Trophoblast cell (in vitro differentiated cells and primary cell): ENCODE measurements around the gene HDAC7.

Source experiments
- DNase-seq, 2 donors: peaks; one replicate each; pipeline ENCODE4 v3.0.0-alpha.2; 2016
- H2AFZ ChIP-seq: 2 replicates; pipeline ENCODE4 v1.6.1; 2013; ENCODE audit warnings: low read length, moderate library complexity, mild to moderate bottlenecking; ENCODE audit not compliant: insufficient read depth, poor library complexity
- H2AK5ac ChIP-seq: 2 replicates; pipeline ENCODE4 v1.6.1; 2013; ENCODE audit warnings: mild to moderate bottlenecking, low read length
- H2BK120ac ChIP-seq: 2 replicates; pipeline ENCODE4 v1.6.1; 2013; ENCODE audit warnings: low read length, mild to moderate bottlenecking, moderate library complexity; ENCODE audit not compliant: insufficient read depth, poor library complexity
- H2BK12ac ChIP-seq: 2 replicates; pipeline ENCODE4 v1.6.1; 2013; ENCODE audit warnings: mild to moderate bottlenecking, low read length, moderate library complexity
- H2BK5ac ChIP-seq: 2 replicates; pipeline ENCODE4 v1.6.1; 2013; ENCODE audit warnings: low read length, low read depth, moderate library complexity, mild to moderate bottlenecking; ENCODE audit not compliant: poor library complexity
- H3K14ac ChIP-seq: 2 replicates; pipeline ENCODE4 v1.6.1; 2013; ENCODE audit warnings: mild to moderate bottlenecking, low read length
- H3K18ac ChIP-seq: 2 replicates; pipeline ENCODE4 v1.6.1; 2013; ENCODE audit warnings: mild to moderate bottlenecking, low read length
- H3K23ac ChIP-seq: 2 replicates; pipeline ENCODE4 v1.6.1; 2013; ENCODE audit warnings: low read length
- H3K27ac ChIP-seq: 2 replicates; pipeline ENCODE4 v1.5.1; 2013; ENCODE audit warnings: low read depth, mild to moderate bottlenecking, inconsistent platforms, low read length, moderate library complexity
- H3K27me3 ChIP-seq: 2 replicates; pipeline ENCODE4 v1.6.1; 2013; ENCODE audit warnings: inconsistent platforms, mild to moderate bottlenecking, low read length, moderate library complexity; ENCODE audit not compliant: insufficient read depth
- H3K36me3 ChIP-seq, 2 experiments: 1 replicate in 1 of 2; 2 replicates in 1 of 2; pipeline ENCODE4 v1.6.1; 2013; ENCODE audit warnings: low read length in 2 of 2, mild to moderate bottlenecking in 2 of 2, moderate library complexity in 1 of 2; ENCODE audit not compliant: insufficient read depth in 2 of 2, control insufficient read depth in 1 of 2
- H3K4ac ChIP-seq: 2 replicates; pipeline ENCODE4 v1.6.1; 2013; ENCODE audit warnings: low read depth, mild to moderate bottlenecking, low read length, moderate library complexity
- H3K4me1 ChIP-seq, 2 experiments: 1 replicate in 1 of 2; 2 replicates in 1 of 2; pipeline ENCODE4 v1.6.1; 2013; ENCODE audit warnings: low read length in 2 of 2, mild to moderate bottlenecking in 2 of 2, moderate library complexity in 1 of 2; ENCODE audit not compliant: insufficient read depth in 2 of 2, control insufficient read depth in 1 of 2
- H3K4me2 ChIP-seq: 2 replicates; pipeline ENCODE4 v1.6.1; 2013; ENCODE audit warnings: inconsistent platforms, mild to moderate bottlenecking, low read length, moderate library complexity
- H3K4me3 ChIP-seq: 2 replicates; pipeline ENCODE4 v1.5.1; 2013; ENCODE audit warnings: mild to moderate bottlenecking, low read depth, low read length, inconsistent platforms
- H3K79me1 ChIP-seq: one replicate; pipeline ENCODE4 v1.6.1; 2013; ENCODE audit warnings: low read length
- H3K79me2 ChIP-seq: 2 replicates; pipeline ENCODE4 v1.6.1; 2013; ENCODE audit warnings: low read length, mild to moderate bottlenecking; ENCODE audit not compliant: control insufficient read depth, insufficient read depth, poor library complexity
- H3K9ac ChIP-seq: 2 replicates; pipeline ENCODE4 v1.6.1; 2013; ENCODE audit warnings: mild to moderate bottlenecking, low read length
- H3K9me3 ChIP-seq: 2 replicates; pipeline ENCODE4 v1.6.1; 2013; ENCODE audit warnings: low read depth, mild to moderate bottlenecking, control low read depth, inconsistent platforms, low read length; ENCODE audit not compliant: insufficient read depth
- H4K12ac ChIP-seq: 2 replicates; pipeline ENCODE4 v1.6.1; 2013; ENCODE audit warnings: low read depth, mild to moderate bottlenecking, low read length, moderate library complexity
- H4K8ac ChIP-seq: 2 replicates; pipeline ENCODE4 v1.6.1; 2013; ENCODE audit warnings: low read depth, mild to moderate bottlenecking, low read length, moderate library complexity
- H4K91ac ChIP-seq: one replicate; pipeline ENCODE4 v1.6.1; 2013; ENCODE audit warnings: low read depth, mild to moderate bottlenecking, low read length, moderate library complexity
- WGBS: extraction: QIAGEN DNeasy Blood & Tissue Kit; methylation state at CpG from one replicate; pipeline ENCODE4 v1.1.7; 2013; ENCODE audit warnings: missing lambda C conversion rate; ENCODE audit not compliant: insufficient read length, insufficient coverage; ENCODE audit errors: extremely low coverage; 5-methylcytosine and 5-hydroxymethylcytosine counted together

The HDAC7 gene

GRCh38 chr12:47793015-47793681 is 26.6 kb downstream of the HDAC7 start:
- Histone ChIP-seq H3K14ac (no peak overlapping the region), H3K79me1 (no peaks in the 10 kb centered on the region), H4K91ac (no peak overlapping the region), H2AK5ac (no peak overlapping the region), H3K27ac (no peak overlapping the region), H2BK120ac (no peak overlapping the region), H3K18ac (no peak overlapping the region), H3K23ac (no peak overlapping the region), H3K9ac (no peak overlapping the region), H2BK5ac (no peak overlapping the region), H4K8ac (no peak overlapping the region), H3K4me3 (no peak overlapping the region), H3K4ac (no peak overlapping the region), H3K4me2 (no peak overlapping the region), H3K36me3 (peaks cover 87 to 92% of the 10 kb centered on the region in 2 experiments), H3K4me1 (no peaks in the 10 kb centered on the region), H4K12ac (no peak overlapping the region), H3K27me3 (no peaks in the 10 kb centered on the region), H2BK12ac (no peak overlapping the region), H2AFZ (no peak overlapping the region), H3K79me2 (no peaks in the 10 kb centered on the region), H3K9me3 (peaks cover 4% of the 10 kb centered on the region)
- DNase-seq: no peak
- WGBS: no CpG with 5 or more reads among the region's 15 CpGs

GRCh38 chr12:47791874-47792273 is 27.8 kb downstream of the HDAC7 start:
- Histone ChIP-seq H3K79me1 (no peaks in the 10 kb centered on the region), H4K12ac (no peak overlapping the region), H2BK5ac (no peak overlapping the region), H3K36me3 (peaks cover 88 to 92% of the 10 kb centered on the region in 2 experiments), H3K9me3 (peaks cover 4% of the 10 kb centered on the region), H3K4ac (no peak overlapping the region), H4K91ac (no peak overlapping the region), H3K14ac (no peak overlapping the region), H2AK5ac (no peak overlapping the region), H2AFZ (no peak overlapping the region), H2BK12ac (no peak overlapping the region), H3K79me2 (no peaks in the 10 kb centered on the region), H3K18ac (no peak overlapping the region), H3K4me3 (no peak overlapping the region), H2BK120ac (no peak overlapping the region), H4K8ac (no peak overlapping the region), H3K23ac (no peak overlapping the region), H3K27me3 (no peaks in the 10 kb centered on the region), H3K4me2 (no peak overlapping the region), H3K4me1 (no peaks in the 10 kb centered on the region), H3K27ac (no peak overlapping the region), H3K9ac (no peak overlapping the region)
- no CpG with 5 or more reads among the region's 16 CpGs for WGBS
- DNase-seq: no peak

DNA sequence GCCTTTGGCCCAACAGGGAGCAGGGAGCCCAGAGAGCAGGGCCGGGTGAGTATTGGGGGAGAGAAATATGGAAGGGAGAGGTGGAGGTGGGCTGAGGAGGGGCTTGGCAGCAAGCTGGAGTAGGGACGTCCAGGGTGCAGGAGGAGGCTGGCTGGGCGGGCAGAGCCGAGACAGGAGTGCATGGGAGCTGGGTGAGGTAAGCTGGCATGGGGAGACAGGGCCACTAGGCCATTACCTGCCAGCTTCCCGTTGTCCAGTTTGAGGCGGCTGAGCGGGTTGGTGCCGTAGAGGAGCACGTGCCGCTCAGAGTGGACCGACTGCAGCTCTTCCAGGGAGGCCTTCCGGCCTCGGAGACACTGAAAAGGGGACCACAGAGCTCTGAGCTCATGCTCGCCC is 28.4 kb downstream of the HDAC7 start:
- Histone ChIP-seq H3K36me3 (peaks cover 88 to 93% of the 10 kb centered on the region in 2 experiments), H3K27ac (no peak overlapping the region)
- no peak for DNase-seq

GRCh38 chr12:47790676-47791350 is 28.9 kb downstream of the HDAC7 start:
- Histone ChIP-seq H3K27ac (no peak overlapping the region), H4K8ac (no peak overlapping the region)
- WGBS: no CpG with 5 or more reads among the region's 20 CpGs

More for the DNA sequence above, 28.4 kb downstream of the HDAC7 start:
- Histone ChIP-seq H3K9ac (no peak overlapping the region), H3K4ac (no peak overlapping the region), H2AFZ (no peak overlapping the region), H4K12ac (no peak overlapping the region), H2BK5ac (no peak overlapping the region), H3K4me3 (no peak overlapping the region), H3K27me3 (no peaks in the 10 kb centered on the region), H3K79me1 (no peaks in the 10 kb centered on the region), H4K91ac (no peak overlapping the region), H3K14ac (no peak overlapping the region), H3K4me2 (no peak overlapping the region), H3K9me3 (peaks cover 4% of the 10 kb centered on the region), H3K23ac (no peak overlapping the region), H3K79me2 (no peaks in the 10 kb centered on the region), H2BK120ac (no peak overlapping the region), H3K4me1 (no peaks in the 10 kb centered on the region), H3K18ac (no peak overlapping the region), H2AK5ac (no peak overlapping the region), H2BK12ac (no peak overlapping the region), H4K8ac (no peak overlapping the region)
- WGBS: no CpG with 5 or more reads among the region's 14 CpGs

More at GRCh38 chr12:47790676-47791350, 28.9 kb downstream of the HDAC7 start:
- no peak overlapping the region for H2BK120ac ChIP-seq
- no peak overlapping the region for H2AK5ac ChIP-seq
- no peak overlapping the region for H3K23ac ChIP-seq
- peak overlapping the region; percentile 25 for H3K4me3 ChIP-seq
- no peak overlapping the region for H2BK5ac ChIP-seq
- no peaks in the 10 kb centered on the region for H3K79me1 ChIP-seq
- H3K79me2 ChIP-seq: no peaks in the 10 kb centered on the region
- no peak for DNase-seq
- H3K4me1 ChIP-seq: no peaks in the 10 kb centered on the region
- H3K4ac ChIP-seq: no peak overlapping the region
- H3K14ac ChIP-seq: no peak overlapping the region
- peaks cover 90 to 94% of the 10 kb centered on the region in 2 experiments for H3K36me3 ChIP-seq
- no peaks in the 10 kb centered on the region for H3K27me3 ChIP-seq
- no peak overlapping the region for H2AFZ ChIP-seq
- no peak overlapping the region for H4K91ac ChIP-seq
- H3K9ac ChIP-seq: no peak overlapping the region
- H3K4me2 ChIP-seq: no peak overlapping the region
- H2BK12ac ChIP-seq: no peak overlapping the region
- no peak overlapping the region for H4K12ac ChIP-seq
- H3K9me3 ChIP-seq: peaks cover 4% of the 10 kb centered on the region
- H3K18ac ChIP-seq: no peak overlapping the region
